HG02798 (cell line): ENCODE data around the gene TEC.
A peak's percentile ranks its signal among the peaks of the same experiment; 100 is the strongest.

Experiments
- ATAC-seq: cut with Tn5 transposase; IDR thresholded peaks from one replicate; pipeline ENCODE4 v1.9.1; 2021; ENCODE audit warnings: mild to moderate bottlenecking; ENCODE audit not compliant: unreplicated experiment, poor library complexity

The TEC gene

DNA sequence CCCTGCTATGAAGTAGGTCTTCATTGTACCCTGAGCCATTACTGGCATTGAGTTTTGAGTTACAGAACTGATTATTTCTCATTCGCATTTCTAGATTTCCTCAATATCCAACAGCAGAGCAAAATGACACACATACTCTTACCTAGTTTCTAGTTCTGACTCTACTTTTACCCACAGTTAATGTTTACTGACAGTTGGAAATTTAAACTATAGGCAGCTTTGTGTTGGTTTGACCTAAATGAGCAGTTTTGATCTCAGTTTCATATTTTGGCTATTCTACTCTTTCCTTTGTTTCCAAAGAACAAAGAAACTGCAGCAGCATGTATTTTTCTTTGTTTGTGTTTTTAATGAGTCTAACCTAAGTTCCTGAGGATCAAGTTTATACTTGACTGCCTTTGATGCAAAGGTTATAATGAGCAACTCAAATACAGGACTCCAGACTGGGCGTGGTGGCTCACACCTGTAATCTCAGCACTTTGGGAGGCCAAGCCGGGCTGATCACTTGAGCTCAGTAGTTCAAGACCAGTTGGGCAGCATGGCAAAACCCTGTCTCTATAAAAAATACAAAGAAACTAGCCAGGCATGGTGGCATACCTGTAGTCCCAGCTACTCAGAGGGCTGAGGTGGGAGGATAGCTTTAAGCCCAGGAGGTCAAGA lies 166.0 kb downstream of the TEC start:
- peak; percentile 56 for ATAC-seq

GRCh38 chr4:48102303-48102702 lies 167.3 kb downstream of the TEC start:
- no peak for ATAC-seq

DNA sequence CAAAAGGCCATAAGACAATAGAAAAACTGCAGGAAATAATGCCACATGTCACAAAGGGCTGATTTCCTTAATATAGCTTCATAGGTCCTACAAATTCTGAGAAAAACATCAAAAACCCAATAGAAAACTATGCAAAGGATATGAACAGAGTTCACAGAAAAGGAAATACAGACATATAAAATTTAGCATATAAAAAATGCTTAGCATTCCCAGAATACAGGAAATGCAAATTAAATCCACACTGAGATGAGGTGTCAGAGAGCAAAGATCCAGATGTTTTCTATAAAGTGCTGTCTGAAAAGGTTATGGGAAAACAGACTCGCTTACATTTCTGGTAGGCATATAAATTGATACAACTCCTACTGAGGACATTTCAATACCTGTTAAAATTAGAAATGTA lies 169.4 kb downstream of the TEC start:
- ATAC-seq, result no peak

- ATAC-seq, result no peak
Observed at GRCh38 chr4:48095441-48095840, 174.2 kb downstream of the TEC start.

GRCh38 chr4:48093991-48094416 lies 175.6 kb downstream of the TEC start:
- no peak for ATAC-seq

GRCh38 chr4:48090621-48091020 lies 179.0 kb downstream of the TEC start:
- ATAC-seq, result no peak

DNA sequence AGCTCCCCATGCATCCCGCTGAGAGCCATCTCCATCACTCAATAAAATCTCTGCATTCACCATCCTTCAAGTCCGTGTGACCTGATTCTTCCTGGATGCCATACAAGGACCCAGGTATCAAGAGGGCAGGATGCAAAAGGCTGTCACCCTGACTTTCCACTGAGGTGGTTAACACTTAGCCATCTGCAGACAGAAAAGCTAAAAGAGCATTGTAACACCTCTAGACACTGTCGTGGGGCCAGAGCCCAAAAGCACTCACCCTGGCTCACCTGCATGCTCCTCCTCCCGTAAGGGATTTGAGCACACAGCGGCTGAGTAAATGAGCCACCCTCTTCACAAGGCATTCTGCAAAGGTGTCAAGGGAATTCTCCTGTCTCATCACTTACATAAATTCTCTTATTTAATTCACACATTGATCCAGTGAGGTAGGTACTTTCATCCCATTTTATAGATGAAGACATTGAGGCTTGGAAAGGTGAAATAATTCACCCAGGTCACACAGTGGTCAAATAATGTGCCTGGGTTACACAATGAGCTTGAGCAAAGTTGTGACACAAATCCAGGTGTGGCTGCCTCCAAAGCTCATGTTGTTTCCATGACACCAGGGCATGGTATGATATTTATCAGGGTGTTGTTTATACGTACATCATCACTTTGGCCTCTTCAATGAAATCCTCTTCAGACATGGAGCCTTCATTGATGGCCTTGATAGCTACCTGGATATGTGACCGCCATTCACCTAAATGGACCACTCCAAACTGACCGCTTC lies 183.6 kb downstream of the TEC start:
- no peak for ATAC-seq
